Measurements from ENCODE around the gene CXorf58. TPM values are rescaled to one million over a fixed set of nuclear protein-coding genes. Genes with fewer than 3 reads are reported as not detected.
"Not testable (repeated sequence)": the region's sequence is repeated elsewhere in the genome, so short reads cannot be mapped to it uniquely, and the experiment has no call there.

The CXorf58 gene
- total and polyA plus RNA-seq, 2 of the 4 experiments (the other 2 are of a cell fraction), result not detected

DNA sequence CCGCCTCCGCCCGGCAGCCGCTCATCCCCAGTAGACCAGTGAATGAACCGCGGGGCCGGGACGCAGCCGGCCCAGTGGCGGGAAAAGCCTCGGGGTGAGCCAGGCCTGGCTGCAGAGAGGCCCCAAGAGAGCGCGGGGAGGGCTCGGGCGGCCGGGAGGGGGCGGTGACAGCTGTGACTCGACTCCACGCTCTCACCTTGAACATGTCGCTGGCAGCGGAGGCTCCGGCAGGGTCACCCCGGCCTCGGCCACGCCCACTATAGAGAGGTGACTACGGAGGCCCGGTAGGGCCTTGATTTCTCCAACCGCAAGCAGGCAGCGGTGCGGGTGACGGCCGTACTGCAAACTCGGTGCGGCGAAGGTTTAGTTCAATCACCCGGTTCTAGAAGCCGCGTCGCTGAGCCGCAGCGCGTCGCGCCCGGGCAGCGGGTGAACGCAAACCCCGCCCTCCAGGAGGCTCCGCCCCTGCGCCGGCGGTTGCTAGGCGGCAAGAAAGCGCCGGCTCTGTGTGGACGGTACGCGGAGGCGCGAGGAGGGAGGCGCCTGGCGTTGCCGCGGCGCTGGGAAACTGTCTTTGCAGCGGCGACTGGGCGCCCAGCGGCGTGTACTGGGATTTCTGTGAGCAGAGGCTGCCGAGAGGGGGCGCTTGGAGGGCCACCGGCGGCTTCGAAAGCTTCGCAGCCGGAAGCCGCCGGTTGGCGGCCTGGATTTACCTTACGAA lies at the start of gene CXorf58, which contains the start of gene APOO (continued):
- TF ChIP-seq USF2 (IDR thresholded peaks at IDR 0.05; ENCODE audit: low read depth, low read length), result no peak
- TF ChIP-seq POLR2A (IDR thresholded peaks at IDR 0.05; ENCODE audit: low read depth, low read length), result no peak
- TF ChIP-seq BHLHE40 (IDR thresholded peaks at IDR 0.05; ENCODE audit: low read depth, low read length), result no peak
- TF ChIP-seq MAFK (IDR thresholded peaks at IDR 0.05; ENCODE audit: low read depth, low read length), result no peak

GRCh38 chrX:23859238-23859637 lies 48.6 kb upstream of the CXorf58 start:
- in situ Hi-C loops (cut with MboI; ENCODE audit: low sequenced_read_pairs); H3K4me2 ChIP-seq (ENCODE audit: low read depth, low read length); H2BK15ac ChIP-seq (ENCODE audit: low read depth, low read length); H3K79me1 ChIP-seq (ENCODE audit: low read depth in 1 of 2, low read length in 2 of 2); H3K9ac ChIP-seq (ENCODE audit: low read depth, low read length); H2BK20ac ChIP-seq (ENCODE audit: low read depth, low read length); CTCF ChIA-PET; H3K4ac ChIP-seq (ENCODE audit: low read depth, low read length); H4K5ac ChIP-seq (ENCODE audit: low read depth, low read length); dilution Hi-C loops (cut with HindIII; ENCODE audit: low sequenced_read_pairs, unreplicated experiment); DNase-seq; H3K9me3 ChIP-seq (ENCODE audit: control insufficient read depth, insufficient read depth, low read length); H3K4me1 ChIP-seq (ENCODE audit: control insufficient read depth, insufficient read depth, low read length); H3K9me1 ChIP-seq (ENCODE audit: insufficient read depth, low read length); POLR2A ChIA-PET (ENCODE audit: unreplicated experiment); ATAC-seq (ENCODE audit: low read depth); intact Hi-C loops (cut with micrococcal nuclease); H2AK5ac ChIP-seq (ENCODE audit: low read depth, low read length); H2BK5ac ChIP-seq (ENCODE audit: low read depth, low read length, poor library complexity, severe bottlenecking); H3K18ac ChIP-seq (ENCODE audit: low read depth, low read length); H2AFZ ChIP-seq (replicated peaks; ENCODE audit: low read length, poor library complexity); H4K91ac ChIP-seq (ENCODE audit: insufficient read depth, low read depth, low read length); H4K20me1 ChIP-seq (ENCODE audit: insufficient read depth, low read length); H2BK120ac ChIP-seq (ENCODE audit: low read depth, low read length); H3K56ac ChIP-seq (ENCODE audit: extremely low read depth, insufficient read depth, low read length); H3K27ac ChIP-seq (ENCODE audit: insufficient read depth, low read length); BruUV-seq (replicated peaks); H3K23ac ChIP-seq (ENCODE audit: low read depth, low read length); H3K36me3 ChIP-seq (ENCODE audit: control insufficient read depth, insufficient read depth, low read length); H3K4me3 ChIP-seq (ENCODE audit: insufficient read depth, low read depth, low read length); H3K14ac ChIP-seq (replicated peaks; ENCODE audit: low read depth, low read length); H4K8ac ChIP-seq (ENCODE audit: low read depth in 2 of 2, low read length in 2 of 2); H3K27me3 ChIP-seq (ENCODE audit: control insufficient read depth, insufficient read depth, low read length); H2AK9ac ChIP-seq (replicated peaks; ENCODE audit: low read depth, low read length, poor library complexity): not testable (repeated sequence)
- WGBS, 2 experiments (ENCODE audit: extremely low coverage in 2 of 2, insufficient read length in 1 of 2), result no CpG with 5 or more reads among the region's 7 CpGs

Measured in IMR-90 (cell line).